GM12874 (cell line): ENCODE measurements around the gene RRN3.

Source experiments
- TF ChIP-seq, protein P1 (sequence below): IDR thresholded peaks from 2 replicates; pipeline ENCODE4 v1.5.1; 2011; ENCODE audit warnings: low read depth, mild to moderate bottlenecking, control low read depth, low read length, moderate library complexity; ENCODE audit not compliant: insufficient read depth

The RRN3 gene

DNA sequence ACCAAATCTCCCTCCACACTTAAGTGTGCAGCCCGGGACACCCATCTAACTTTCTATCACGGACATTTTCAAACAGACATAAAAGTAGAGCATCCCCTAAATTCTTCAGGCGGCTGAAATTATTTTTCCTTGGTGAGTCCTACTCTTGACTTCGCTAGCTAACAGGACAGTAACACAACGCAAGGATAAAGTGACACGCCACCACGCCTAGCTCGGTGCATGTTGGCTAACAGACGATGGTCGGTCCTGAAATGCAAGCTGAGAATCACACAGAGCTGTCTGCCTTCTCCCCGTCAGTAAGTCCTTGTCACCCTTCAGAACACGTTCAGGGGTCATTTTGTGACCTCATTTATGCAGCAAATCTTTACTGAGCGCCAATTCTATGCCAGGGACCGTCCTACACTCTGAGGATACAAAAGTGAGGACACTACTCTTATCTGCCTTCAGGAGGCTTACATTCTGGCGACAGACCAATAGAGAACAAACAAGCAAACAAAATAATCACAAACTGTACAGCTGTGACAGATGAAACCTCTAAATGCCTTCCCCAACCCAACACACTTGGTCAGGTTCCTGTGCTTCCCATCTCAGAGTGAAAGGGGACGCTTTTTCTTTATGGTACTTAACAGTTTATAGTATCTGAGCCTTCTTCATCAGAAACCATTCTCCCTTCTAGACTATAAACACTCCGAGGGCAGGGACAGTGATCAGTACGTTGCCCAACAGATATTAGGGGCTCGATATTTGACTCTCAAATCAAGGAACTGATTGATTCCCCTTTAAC is 39.5 kb downstream of the RRN3 start:
- TF ChIP-seq, protein P1, sequence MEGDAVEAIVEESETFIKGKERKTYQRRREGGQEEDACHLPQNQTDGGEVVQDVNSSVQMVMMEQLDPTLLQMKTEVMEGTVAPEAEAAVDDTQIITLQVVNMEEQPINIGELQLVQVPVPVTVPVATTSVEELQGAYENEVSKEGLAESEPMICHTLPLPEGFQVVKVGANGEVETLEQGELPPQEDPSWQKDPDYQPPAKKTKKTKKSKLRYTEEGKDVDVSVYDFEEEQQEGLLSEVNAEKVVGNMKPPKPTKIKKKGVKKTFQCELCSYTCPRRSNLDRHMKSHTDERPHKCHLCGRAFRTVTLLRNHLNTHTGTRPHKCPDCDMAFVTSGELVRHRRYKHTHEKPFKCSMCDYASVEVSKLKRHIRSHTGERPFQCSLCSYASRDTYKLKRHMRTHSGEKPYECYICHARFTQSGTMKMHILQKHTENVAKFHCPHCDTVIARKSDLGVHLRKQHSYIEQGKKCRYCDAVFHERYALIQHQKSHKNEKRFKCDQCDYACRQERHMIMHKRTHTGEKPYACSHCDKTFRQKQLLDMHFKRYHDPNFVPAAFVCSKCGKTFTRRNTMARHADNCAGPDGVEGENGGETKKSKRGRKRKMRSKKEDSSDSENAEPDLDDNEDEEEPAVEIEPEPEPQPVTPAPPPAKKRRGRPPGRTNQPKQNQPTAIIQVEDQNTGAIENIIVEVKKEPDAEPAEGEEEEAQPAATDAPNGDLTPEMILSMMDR, result no peak

DNA sequence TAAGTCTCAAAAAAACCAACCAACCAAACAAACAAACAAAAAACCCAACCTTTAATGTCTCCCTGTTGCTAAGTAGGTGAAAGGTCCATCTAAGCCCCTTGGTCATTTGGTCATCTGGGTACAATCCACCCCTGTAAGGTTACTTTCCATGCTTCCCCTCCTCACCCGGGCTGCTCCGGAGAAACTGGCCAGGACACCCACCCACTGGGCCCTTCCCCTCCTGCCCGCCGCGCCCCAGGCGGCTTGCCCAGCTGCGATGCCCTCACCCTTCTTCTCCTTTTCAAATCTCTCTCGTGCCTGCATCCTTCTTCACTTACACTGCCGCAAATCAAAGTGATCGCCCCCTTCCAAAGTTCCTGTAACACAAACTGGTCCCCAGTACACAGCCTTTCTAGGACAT is 40.2 kb downstream of the RRN3 start:
- TF ChIP-seq, protein P1, result no peak

DNA sequence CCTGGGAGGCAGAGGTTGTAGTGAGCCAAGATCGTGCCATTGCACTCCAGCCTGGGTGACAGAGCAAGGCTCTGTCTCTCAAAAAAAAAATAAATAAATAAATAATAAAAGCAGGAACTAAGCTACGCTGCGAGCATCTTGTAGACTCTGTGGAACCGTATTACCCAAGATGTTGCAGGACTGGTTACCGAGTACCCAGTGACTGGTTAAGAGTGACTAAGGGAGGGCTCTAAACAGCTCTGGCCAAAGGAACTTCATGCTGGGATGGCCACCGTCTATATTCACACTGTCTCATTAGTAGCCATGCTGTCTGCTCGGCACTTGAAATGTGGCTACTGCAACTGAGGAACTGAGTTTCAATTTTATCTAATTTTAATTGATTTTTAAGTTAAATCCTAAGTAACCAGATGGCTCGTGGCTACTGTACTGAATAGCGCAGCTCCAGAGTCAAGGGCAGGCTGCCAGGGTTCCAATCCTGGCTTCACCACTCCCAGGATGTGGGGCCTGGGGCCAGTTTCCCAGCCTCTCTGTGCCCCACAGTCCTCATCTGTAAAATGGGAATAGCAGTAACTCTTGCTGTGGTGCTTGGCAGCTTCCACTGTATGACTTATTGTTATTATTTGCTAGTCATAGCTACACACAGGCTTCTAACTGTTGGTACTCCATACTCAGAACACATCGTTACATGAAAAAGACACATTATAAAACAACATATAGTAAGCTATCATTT is 41.2 kb downstream of the RRN3 start:
- TF ChIP-seq, protein P1, result no peak

DNA sequence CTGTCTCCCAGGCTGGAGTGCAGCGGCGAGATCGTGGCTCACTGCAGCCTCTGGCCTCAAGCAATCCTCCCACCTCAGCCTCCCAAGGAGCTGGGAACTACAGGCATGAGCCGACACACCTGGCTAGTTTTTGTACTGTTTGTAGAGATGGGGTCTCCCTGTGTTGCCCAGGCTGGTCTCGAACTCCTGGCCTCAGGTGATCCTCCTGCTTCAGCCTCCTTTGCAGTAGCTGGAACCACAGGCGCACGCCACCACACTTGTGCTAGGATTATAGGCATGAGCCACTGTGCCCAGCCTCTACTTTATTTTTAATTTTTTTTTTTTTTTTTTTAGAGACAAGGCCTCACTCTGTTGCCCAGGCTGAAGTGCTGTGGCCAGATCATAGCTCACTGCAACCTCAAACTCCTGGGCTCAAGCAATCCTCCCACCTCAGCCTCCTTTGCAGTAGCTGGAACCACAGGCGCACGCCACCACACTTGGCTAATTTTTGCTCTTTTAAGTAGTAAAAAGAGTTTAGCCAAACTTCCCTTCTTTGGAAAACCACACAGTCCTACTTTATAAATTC is 42.6 kb downstream of the RRN3 start:
- TF ChIP-seq, protein P1, result no peak

DNA sequence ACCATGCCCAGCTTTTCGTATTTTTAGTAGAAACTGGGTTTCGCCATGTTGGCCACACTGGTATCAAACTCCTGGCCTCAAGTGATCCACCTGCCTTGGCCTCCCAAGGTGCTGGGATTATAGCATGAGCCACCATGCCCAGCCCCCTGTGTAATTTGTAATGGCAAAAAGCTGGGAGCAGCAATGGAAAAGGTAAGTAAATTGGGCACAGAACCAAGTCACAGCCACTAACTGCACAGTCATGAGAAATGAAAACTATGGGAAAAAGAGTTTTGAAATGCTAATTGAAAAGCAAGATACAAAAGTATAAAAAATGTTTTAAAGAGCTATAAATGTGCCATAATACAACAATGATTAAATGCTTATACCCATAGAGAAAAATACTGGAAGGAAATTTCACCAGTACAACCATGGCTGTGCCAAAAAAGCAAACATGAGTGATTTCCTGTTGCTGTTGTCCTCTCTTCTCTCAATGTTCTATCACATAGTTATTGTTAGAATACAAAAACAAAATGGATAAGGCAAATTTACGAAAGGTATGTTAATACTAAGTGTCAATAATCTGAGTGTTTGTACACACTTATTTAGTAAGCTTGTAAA is 44.4 kb downstream of the RRN3 start:
- TF ChIP-seq, protein P1, result no peak

DNA sequence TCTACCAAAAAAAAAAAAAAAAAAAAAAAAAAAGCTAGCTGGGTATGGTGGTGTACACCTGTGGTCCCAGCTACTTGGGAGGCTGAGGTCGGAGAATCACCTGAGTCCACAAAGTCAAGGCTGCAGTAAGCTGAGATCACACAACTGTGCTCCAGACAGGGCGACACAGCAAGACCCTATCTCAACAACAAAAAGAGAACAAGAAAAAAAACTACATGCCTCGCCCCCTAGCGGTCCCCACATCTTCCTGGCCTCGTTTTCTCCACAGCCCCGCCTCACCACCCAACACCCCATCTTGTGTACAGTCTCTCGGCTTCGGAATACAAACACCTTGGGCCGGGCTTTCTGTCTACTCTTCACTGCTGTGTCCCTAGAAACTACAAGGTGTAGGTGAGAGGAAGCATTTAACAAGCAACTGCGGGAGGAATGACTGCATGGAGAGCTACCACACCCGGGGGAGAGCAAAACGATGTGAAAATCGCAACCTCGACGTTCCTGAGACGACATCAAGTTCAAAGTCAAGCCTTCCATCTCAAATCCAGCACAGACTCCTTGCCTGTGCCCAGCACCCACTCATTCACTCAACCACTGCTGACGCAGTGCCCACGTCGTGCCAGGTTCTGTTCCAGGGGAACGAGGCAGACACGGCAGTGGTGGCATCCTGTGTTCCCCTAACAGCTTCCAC is 47.2 kb downstream of the RRN3 start:
- TF ChIP-seq, protein P1, result no peak

DNA sequence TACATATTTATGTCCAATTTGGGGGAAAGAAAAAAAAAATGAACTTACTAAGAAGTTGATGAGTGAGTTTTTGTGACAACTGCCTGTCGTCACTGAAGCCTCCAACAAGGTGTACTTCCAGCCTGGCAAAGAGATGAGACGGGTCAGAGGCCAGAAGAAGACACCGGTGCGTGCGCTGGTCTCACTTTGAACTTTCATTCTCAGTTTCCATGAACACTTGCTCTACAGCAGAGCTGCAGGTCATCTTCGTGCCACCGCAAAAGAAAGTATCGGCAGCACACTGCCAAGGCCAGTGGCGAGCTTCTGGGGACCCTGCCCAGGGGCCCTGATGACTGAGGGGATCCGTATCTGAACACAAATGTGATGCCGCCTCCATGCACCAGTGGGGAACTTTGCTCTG is 49.8 kb downstream of the RRN3 start:
- TF ChIP-seq, protein P1, result no peak
